GM12892 (cell line): ENCODE results near the gene SPEF1.
A peak's percentile ranks its signal among the peaks of the same experiment; 100 is the strongest.

ENCODE experiments used
- DNase-seq: peaks from one replicate; pipeline ENCODE4 v3.0.0; 2011; ENCODE audit not compliant: insufficient read length
- FAIRE-seq: peaks from 2 replicates; lab custom pipeline; 2011; peaks lifted over from hg19 to GRCh38; lab: Jason Lieb, UNC
- POLR2A ChIP-seq: IDR thresholded peaks from 2 replicates; pipeline ENCODE4 v1.6.1; 2011; ENCODE audit warnings: low read depth, low read length, control low read depth
- POLR2AphosphoS5 ChIP-seq: IDR thresholded peaks from 2 replicates; pipeline ENCODE4 v1.6.1; 2011; ENCODE audit warnings: low read depth, low read length, control low read depth
- TAF1 ChIP-seq: IDR thresholded peaks from 2 replicates; pipeline ENCODE4 v1.6.1; 2011; ENCODE audit warnings: low read depth, mild to moderate bottlenecking, control low read depth, low read length, borderline replicate concordance

The SPEF1 gene

GRCh38 chr20:3759884-3760283 is 21.4 kb downstream of the SPEF1 start:
- FAIRE-seq (no peak), DNase-seq (no peak)
- TF ChIP-seq POLR2AphosphoS5 (no peak), TAF1 (no peak), POLR2A (no peak)

DNA sequence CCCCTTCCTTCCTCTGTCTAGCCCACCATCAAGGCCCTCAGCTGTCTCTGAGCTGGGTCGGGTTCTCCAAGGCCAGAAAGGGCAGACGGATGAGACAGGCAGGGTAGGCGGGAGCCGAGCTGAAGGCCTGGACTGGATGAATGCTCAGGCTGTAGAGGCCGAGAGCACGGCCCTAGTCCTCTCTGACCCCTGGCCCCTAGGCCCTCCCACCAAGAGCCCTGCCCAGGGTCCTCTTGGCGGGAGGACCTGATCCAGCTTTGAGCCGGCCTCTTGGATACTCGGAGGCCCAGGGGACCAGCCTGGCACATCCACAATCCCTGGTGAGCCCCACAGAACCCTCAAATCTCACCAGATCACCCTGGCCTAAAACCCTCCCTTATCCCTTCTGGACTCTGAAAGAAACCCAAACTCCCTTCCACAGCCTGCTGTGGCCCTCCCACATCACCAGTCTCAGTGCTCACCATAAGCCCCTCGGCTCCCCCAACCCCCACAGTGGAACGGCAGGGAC is 21.9 kb downstream of the SPEF1 start:
- no peak for TF ChIP-seq TAF1
- TF ChIP-seq POLR2AphosphoS5: no peak
- no peak for TF ChIP-seq POLR2A
- no peak for DNase-seq
- no peak for FAIRE-seq

GRCh38 chr20:3758566-3758965 is 22.7 kb downstream of the SPEF1 start:
- FAIRE-seq (no peak), DNase-seq (no peak)
- no peak for TF ChIP-seq POLR2A
- no peak for TF ChIP-seq POLR2AphosphoS5
- TF ChIP-seq TAF1: no peak

GRCh38 chr20:3757268-3757667 is 24.0 kb downstream of the SPEF1 start:
- FAIRE-seq (no peak), DNase-seq (no peak)
- TF ChIP-seq POLR2AphosphoS5 (no peak), TAF1 (no peak), POLR2A (no peak)

- FAIRE-seq: no peak
- TF ChIP-seq POLR2A (no peak), POLR2AphosphoS5 (no peak), TAF1 (no peak)
- no peak for DNase-seq
Observed at GRCh38 chr20:3755814-3756480, 25.3 kb downstream of the SPEF1 start.

DNA sequence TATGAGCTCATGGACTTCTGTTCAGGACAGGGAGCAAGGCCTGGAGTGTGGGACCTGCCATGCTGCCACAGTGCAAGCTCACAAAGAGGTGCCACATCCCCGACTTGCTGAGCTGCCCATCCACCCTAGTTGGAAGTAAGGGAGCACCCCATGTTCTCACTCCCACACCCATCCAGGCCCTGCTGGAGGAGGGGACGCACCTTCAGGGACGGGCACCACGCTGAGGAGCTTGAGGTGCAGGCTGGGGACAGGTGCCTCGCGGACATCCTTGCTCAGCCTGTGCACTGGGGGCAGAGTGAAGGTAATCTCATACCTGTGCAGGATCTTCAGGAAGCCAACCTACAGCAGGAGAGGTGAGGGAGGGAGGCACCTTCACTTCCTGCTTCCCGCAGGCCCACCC is 26.0 kb downstream of the SPEF1 start:
- DNase-seq (no peak), FAIRE-seq (no peak)
- TF ChIP-seq TAF1 (no peak), POLR2A (no peak), POLR2AphosphoS5 (no peak)

GRCh38 chr20:3754276-3754630 is 27.0 kb downstream of the SPEF1 start:
- no peak for TF ChIP-seq POLR2AphosphoS5
- no peak for TF ChIP-seq TAF1
- TF ChIP-seq POLR2A: no peak

GRCh38 chr20:3753501-3754275 is 27.6 kb downstream of the SPEF1 start:
- DNase-seq (no peak), FAIRE-seq (no peak)

More at GRCh38 chr20:3754276-3754630, 27.0 kb downstream of the SPEF1 start:
- DNase-seq (no peak), FAIRE-seq (no peak)

GRCh38 chr20:3753098-3753497 is 28.1 kb downstream of the SPEF1 start:
- FAIRE-seq: peak; percentile 78
- peak; percentile 64 for DNase-seq

More at GRCh38 chr20:3753501-3754275, 27.6 kb downstream of the SPEF1 start:
- TF ChIP-seq POLR2AphosphoS5: no peak
- no peak for TF ChIP-seq POLR2A
- no peak for TF ChIP-seq TAF1

GRCh38 chr20:3752386-3752759 is 28.9 kb downstream of the SPEF1 start:
- no peak for FAIRE-seq
- DNase-seq: no peak
- no peak for TF ChIP-seq POLR2A
- no peak for TF ChIP-seq TAF1
- TF ChIP-seq POLR2AphosphoS5: no peak

More at GRCh38 chr20:3753098-3753497, 28.1 kb downstream of the SPEF1 start:
- TF ChIP-seq POLR2AphosphoS5: no peak
- no peak for TF ChIP-seq TAF1
- no peak for TF ChIP-seq POLR2A

- FAIRE-seq (no peak), DNase-seq (no peak)
- no peak for TF ChIP-seq POLR2AphosphoS5
- TF ChIP-seq TAF1: no peak
- TF ChIP-seq POLR2A: no peak
Observed at GRCh38 chr20:3751675-3752385, 29.4 kb downstream of the SPEF1 start.

DNA sequence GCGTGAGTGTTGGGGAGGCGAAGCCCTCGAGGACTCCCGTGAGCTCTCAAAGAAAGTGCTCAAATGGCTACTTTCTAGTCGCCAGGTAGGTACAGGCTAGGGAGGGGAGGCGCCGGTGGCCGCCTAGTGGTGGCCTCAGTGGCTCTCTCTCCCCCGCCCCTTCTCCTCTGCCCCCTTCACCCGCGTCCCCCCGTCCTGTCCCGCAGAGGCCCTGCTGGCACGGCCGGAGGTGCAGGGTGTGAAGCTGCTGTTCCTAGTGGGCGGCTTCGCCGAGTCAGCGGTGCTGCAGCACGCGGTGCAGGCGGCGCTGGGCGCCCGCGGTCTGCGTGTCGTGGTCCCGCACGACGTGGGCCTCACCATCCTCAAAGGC is 30.0 kb downstream of the SPEF1 start:
- TF ChIP-seq POLR2A: no peak
- TF ChIP-seq TAF1: no peak
- no peak for TF ChIP-seq POLR2AphosphoS5
- FAIRE-seq: no peak
- DNase-seq: no peak

GRCh38 chr20:3749689-3750531 is 31.3 kb downstream of the SPEF1 start:
- FAIRE-seq: no peak
- TF ChIP-seq TAF1 (no peak), POLR2A (no peak), POLR2AphosphoS5 (no peak)
- peak; percentile 62 for DNase-seq
